Measurements from ENCODE around the gene CEP295NL. TPM values are rescaled to one million over a fixed set of nuclear protein-coding genes. Genes with fewer than 3 reads are reported as not detected.

CEP295NL gene, protein sequence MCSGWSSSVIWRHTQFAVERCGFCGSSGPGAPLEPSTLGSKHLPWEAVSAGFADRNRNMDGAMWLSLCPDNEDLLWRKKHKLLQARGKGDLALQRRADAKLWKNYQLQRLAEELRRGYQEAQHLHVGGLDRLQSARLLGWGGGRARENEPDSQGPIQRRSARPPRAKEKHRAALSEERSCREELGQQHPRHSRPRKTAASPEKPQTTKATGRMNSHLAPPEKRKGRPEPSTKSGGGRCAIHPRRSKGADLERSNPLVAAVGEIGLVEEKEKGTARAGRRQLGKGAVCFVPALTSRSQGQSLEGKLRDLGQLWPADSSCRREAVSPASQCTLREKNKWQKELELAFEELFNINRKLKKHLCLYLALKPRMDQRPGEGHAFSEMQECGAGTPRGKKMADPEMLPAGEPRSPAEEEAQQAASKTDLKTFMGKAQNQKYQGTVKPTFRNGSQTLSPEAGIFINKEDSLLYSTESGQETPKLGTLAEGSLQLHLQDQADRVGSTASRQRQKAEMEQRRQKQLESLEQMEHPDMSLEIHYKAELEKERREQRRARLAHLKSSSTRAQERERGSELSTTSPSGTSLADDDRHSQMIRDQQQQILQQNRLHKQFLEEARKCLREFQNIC
- total RNA-seq, result 1 to 10 TPM; 3.4 to 4.7 TPM

GRCh38 chr17:78903101-78903779 lies at the start of gene CEP295NL:
CEP295NL (minus strand) TSS chr17:78903201; CDS start chr17:78901828, 1,373 bp downstream.

DNA sequence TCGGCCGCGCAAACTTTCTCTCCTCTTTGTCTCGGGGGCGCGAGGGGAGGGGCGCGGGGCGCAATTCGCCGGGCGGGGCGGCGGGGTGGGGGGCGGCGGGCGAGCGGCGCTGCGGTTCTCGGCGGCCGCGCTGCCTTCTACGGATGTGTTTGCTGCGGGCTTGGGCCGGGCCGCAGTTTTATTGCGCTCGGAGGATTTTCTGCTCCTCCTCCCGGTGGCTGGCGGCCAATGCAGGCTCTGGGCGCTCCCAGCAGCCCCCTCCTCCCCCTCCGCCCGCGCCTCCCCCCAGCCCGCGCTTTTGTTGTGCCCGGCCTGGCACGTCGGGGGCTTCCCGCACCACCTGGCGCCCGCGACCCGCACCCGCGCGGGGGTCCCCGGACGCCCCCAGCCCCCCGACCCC lies 22.2 kb upstream of the CEP295NL start, which contains the start of gene TIMP2:
Gene TIMP2 (minus strand): TSS at position 154 of the 400 bp plus-strand sequence. CDS start 299 bp downstream, outside the sequence.

DNA sequence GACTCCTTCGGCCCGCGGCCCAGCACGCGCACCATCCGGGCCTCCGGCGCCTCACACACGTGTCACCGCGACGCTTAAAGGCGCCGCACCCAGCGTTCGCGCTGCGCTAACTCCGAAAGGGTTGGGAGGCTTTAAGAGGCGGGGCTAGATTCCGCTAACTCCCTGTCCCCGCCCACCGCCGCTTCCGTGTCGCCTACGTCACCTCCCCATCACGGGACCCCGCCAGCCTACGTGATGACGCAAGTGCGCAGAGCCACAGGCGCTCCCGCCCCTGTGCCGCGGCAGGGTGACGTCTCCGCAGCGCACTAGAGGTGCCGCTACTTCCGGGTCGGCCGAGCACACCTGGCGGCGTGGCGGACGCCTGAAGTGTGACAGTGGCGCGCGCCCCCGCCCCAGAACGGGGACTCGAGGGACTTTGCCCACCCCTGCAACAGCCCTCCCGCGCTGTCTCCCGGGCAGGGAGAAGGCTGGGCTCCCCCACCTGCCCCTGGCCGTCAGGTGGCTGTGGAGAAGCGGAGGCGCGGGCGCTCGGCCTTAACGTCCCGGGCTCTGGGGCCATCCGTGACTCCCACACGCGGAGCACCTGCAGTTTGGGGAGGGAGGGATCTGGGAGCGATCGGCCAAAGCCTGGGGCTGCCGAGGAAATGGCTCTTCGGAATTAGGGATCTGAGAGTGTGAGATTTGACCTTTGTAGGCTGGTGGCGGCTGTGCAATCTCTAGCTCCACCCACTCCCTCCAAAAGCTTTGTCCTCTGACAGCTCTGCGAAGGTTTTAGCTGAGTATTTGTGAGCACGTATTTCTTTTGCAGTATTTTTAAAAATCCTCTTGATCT lies 62.0 kb downstream of the CEP295NL start, which contains the start of gene USP36:
Gene USP36 (minus strand): TSS at position 35 of the 832 bp plus-strand sequence. CDS start 4,451 bp downstream, outside the sequence.

Other genes starting within 250 kb of the CEP295NL start
- gene CYTH1, start 120.9 kb downstream of the CEP295NL start, total RNA-seq, result 10 to 100 TPM; 16.5 to 17.0 TPM
- gene USP36, start 62.4 kb downstream of the CEP295NL start, total RNA-seq, result 10 to 100 TPM; 47.6 to 48.5 TPM
- 100 to 1,000 TPM; 184 to 188 TPM for gene TIMP2, start 22.2 kb upstream of the CEP295NL start, total RNA-seq
- 1,000 to 10,000 TPM; 1,265 to 1,597 TPM for gene LGALS3BP, start 76.7 kb upstream of the CEP295NL start, total RNA-seq
- gene CANT1, start 106.6 kb upstream of the CEP295NL start, total RNA-seq, result 10 to 100 TPM; 35.8 to 52.0 TPM
- gene C1QTNF1, start 121.0 kb upstream of the CEP295NL start, total RNA-seq, result 10 to 100 TPM; 14.3 to 24.8 TPM
- gene ENGASE, start 171.6 kb upstream of the CEP295NL start, total RNA-seq, result 10 to 100 TPM in 1 of 2 donors, 1 to 10 TPM in 1; 8.3 to 11.0 TPM

Data from melanocyte of skin (primary cell).